Fibroblast of lung (primary cell): ENCODE data around the gene HSPG2. TPM values are rescaled to one million over a fixed set of nuclear protein-coding genes. Genes with fewer than 3 reads are reported as not detected.
A peak's percentile ranks its signal among the peaks of the same experiment; 100 is the strongest.

Source experiments
- DNase-seq, 2 donors: peaks; one replicate each; pipeline versions ENCODE4 v3.0.0 to v3.0.0-alpha.2; 2010; ENCODE audit warnings: low read depth in 2 of 2
- H2AFZ ChIP-seq: 2 replicates; pipeline ENCODE4 v1.5.1; 2012; ENCODE audit warnings: low read length, control low read depth, inconsistent platforms
- H3K27ac ChIP-seq: 2 replicates; pipeline ENCODE4 v1.5.1; 2011; ENCODE audit warnings: low read length, control low read depth; ENCODE audit not compliant: insufficient read depth
- H3K27me3 ChIP-seq: 2 replicates; pipeline ENCODE4 v1.5.1; 2011; ENCODE audit warnings: mild to moderate bottlenecking, low read length; ENCODE audit not compliant: control insufficient read depth, insufficient read depth
- H3K36me3 ChIP-seq: 2 replicates; pipeline ENCODE4 v1.5.1; 2011; ENCODE audit warnings: low read length; ENCODE audit not compliant: control insufficient read depth, insufficient read depth
- H3K4me1 ChIP-seq: 2 replicates; pipeline ENCODE4 v1.5.1; 2011; ENCODE audit warnings: low read length; ENCODE audit not compliant: control insufficient read depth, insufficient read depth; ENCODE audit errors: extremely low read depth
- H3K4me2 ChIP-seq: 2 replicates; pipeline ENCODE4 v1.5.1; 2011; ENCODE audit warnings: low read length, control low read depth; ENCODE audit not compliant: insufficient read depth; ENCODE audit errors: extremely low read depth
- H3K4me3 ChIP-seq, 4 experiments: fragments of 200-600 bp in 1 of 4; sonication (generic) in 1 of 4; replicated peaks in 1 of 4; 2 replicates each; pipeline ENCODE4 v1.5.1; 2011 to 2016; ENCODE audit warnings: low read length in 4 of 4, low read depth in 3 of 4, mild to moderate bottlenecking in 3 of 4, control low read depth in 2 of 4, inconsistent platforms in 1 of 4, mixed read lengths in 1 of 4; ENCODE audit not compliant: insufficient read depth in 1 of 4; ENCODE audit errors: control extremely low read depth in 1 of 4
- H3K79me2 ChIP-seq: 2 replicates; pipeline ENCODE4 v1.5.1; 2012; ENCODE audit warnings: mild to moderate bottlenecking, low read length, inconsistent platforms; ENCODE audit not compliant: control insufficient read depth, insufficient read depth
- H3K9ac ChIP-seq: 2 replicates; pipeline ENCODE4 v1.5.1; 2011; ENCODE audit warnings: mild to moderate bottlenecking, low read length, control low read depth; ENCODE audit not compliant: insufficient read depth
- H3K9me3 ChIP-seq: 2 replicates; pipeline ENCODE4 v1.5.1; 2012; ENCODE audit warnings: low read depth, low read length; ENCODE audit not compliant: control insufficient read depth, insufficient read depth
- H4K20me1 ChIP-seq: 2 replicates; pipeline ENCODE4 v1.5.1; 2011; ENCODE audit warnings: low read length; ENCODE audit not compliant: control insufficient read depth, insufficient read depth; ENCODE audit errors: extremely low read depth
- EZH2 ChIP-seq: IDR thresholded peaks from 2 replicates; pipeline ENCODE4 v1.5.1; 2012; ENCODE audit warnings: low read length, control low read depth, mild to moderate bottlenecking; ENCODE audit errors: missing control alignments
- polyA plus RNA-seq, 2 donors: library from polyadenylated mRNA; depleted of rRNA in 1 of 2; stranded (reverse) in 1 of 2; unstranded in 1 of 2; fragments of >200 nt; gene quantifications; 2 replicates each; pipeline ENCODE4 v1.2.1, GENCODE V29; 2011 to 2012; ENCODE audit warnings: missing spikeins in 1 of 2
- total RNA-seq: library from RNA; depleted of rRNA; stranded (reverse); fragments of >200 nt; gene quantifications from 2 replicates; pipeline ENCODE4 v1.2.1, GENCODE V29; 2014
- TF ChIP-seq, protein P1 (sequence below), 2 donors: IDR thresholded peaks in 1 of 2; conservative IDR thresholded peaks in 1 of 2; 1 replicate in 1 of 2; 2 replicates in 1 of 2; pipeline ENCODE4 v1.5.1; 2011 to 2012; ENCODE audit warnings: low read length in 2 of 2, control low read depth in 1 of 2, inconsistent platforms in 1 of 2, low read depth in 1 of 2, mild to moderate bottlenecking in 1 of 2

The HSPG2 gene
- total and polyA plus RNA-seq, 2 donors (not counting 1 experiment from before 2014, with no cell fraction given) = 40.7 to 88.4 TPM

DNA sequence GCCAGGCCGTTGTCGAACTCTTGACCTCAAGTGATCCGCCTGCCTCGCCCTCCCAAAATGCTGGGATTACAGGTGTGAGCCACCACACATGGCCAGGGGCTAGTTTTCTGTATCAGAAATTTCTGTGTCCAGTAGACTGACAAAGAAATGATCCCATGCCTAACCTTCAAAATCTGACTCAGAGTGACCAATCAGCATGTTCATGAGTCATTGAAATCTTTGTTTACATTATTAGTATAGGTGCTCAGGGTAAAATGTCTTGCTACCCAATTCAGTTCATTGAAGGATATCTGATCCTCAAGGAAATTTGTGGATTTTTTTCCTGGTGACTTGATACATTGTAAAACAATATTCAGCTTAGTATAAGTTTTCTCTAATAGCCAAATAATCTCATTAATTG lies 136.0 kb downstream of the HSPG2 start:
- Histone ChIP-seq H3K9ac (no peak overlapping the region), H3K27me3 (no peaks in the 10 kb centered on the region), H3K4me1 (no peaks in the 10 kb centered on the region), H3K36me3 (no peaks in the 10 kb centered on the region), H3K4me2 (no peak overlapping the region), H4K20me1 (no peaks in the 10 kb centered on the region), H3K27ac (no peak overlapping the region), H3K79me2 (no peaks in the 10 kb centered on the region), H3K9me3 (no peaks in the 10 kb centered on the region), H3K4me3 (no peak overlapping the region), H2AFZ (no peak overlapping the region)
- TF ChIP-seq EZH2 = no peak
- TF ChIP-seq, protein P1, sequence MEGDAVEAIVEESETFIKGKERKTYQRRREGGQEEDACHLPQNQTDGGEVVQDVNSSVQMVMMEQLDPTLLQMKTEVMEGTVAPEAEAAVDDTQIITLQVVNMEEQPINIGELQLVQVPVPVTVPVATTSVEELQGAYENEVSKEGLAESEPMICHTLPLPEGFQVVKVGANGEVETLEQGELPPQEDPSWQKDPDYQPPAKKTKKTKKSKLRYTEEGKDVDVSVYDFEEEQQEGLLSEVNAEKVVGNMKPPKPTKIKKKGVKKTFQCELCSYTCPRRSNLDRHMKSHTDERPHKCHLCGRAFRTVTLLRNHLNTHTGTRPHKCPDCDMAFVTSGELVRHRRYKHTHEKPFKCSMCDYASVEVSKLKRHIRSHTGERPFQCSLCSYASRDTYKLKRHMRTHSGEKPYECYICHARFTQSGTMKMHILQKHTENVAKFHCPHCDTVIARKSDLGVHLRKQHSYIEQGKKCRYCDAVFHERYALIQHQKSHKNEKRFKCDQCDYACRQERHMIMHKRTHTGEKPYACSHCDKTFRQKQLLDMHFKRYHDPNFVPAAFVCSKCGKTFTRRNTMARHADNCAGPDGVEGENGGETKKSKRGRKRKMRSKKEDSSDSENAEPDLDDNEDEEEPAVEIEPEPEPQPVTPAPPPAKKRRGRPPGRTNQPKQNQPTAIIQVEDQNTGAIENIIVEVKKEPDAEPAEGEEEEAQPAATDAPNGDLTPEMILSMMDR (conservative IDR thresholded peaks at IDR 0.05 in 1 of 2, IDR thresholded peaks at IDR 0.05 in 1 of 2; ENCODE audit: low read depth in 1 of 2, low read length in 2 of 2) = no peak
- peak in 1 of 2 donors; percentile 43 for DNase-seq

DNA sequence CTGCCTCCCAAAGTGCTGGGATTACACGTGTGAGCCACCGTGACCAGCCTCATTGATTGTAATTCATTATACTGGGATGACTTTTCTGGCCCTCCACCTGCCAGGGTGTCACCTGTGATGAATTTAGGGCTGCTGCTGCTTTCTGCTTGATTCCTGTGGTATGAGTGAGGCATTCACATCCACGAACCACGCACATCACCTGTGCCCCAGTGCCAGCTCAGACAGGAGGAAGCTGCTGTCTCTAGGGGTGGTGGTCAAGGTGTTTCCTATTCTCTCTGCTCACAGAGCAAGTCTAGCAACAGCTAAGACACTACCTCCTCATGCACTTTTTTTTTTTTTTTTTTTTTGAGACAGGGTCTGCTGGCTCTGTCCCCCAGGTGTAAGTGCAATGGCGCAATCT lies 137.4 kb downstream of the HSPG2 start:
- TF ChIP-seq, protein P1 (conservative IDR thresholded peaks at IDR 0.05 in 1 of 2, IDR thresholded peaks at IDR 0.05 in 1 of 2; ENCODE audit: low read depth in 1 of 2, low read length in 2 of 2) = no peak
- no peak for TF ChIP-seq EZH2
- H4K20me1 ChIP-seq = no peaks in the 10 kb centered on the region
- no peaks in the 10 kb centered on the region for H3K4me1 ChIP-seq
- no peaks in the 10 kb centered on the region for H3K36me3 ChIP-seq
- H3K27me3 ChIP-seq = no peaks in the 10 kb centered on the region
- DNase-seq = no peak
- H3K9ac ChIP-seq = no peak overlapping the region
- no peak overlapping the region for H3K27ac ChIP-seq
- no peak overlapping the region for H2AFZ ChIP-seq
- H3K79me2 ChIP-seq = no peaks in the 10 kb centered on the region
- no peaks in the 10 kb centered on the region for H3K9me3 ChIP-seq
- H3K4me3 ChIP-seq = no peak overlapping the region
- H3K4me2 ChIP-seq = no peak overlapping the region

DNA sequence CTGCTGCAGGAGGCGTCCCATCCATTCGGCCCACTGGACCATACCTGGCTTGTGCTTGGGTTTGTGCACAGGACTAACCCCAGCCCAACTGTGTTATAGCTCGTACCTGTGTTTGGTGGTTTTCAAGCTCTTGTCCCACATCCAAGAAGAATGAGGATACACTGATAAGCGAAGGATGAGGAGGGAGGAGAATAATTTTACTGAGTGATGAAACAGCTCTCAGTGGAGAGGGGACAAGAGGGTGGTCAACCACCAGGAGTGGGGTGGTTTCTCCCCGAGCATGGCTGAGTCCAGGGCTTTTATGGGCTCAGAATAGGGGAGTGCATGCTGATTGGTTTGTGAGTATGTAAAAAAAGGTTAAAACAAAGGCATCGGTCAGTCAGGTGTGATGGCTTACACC lies 142.0 kb downstream of the HSPG2 start:
- no peak for TF ChIP-seq EZH2
- TF ChIP-seq, protein P1 (conservative IDR thresholded peaks at IDR 0.05 in 1 of 2, IDR thresholded peaks at IDR 0.05 in 1 of 2; ENCODE audit: low read depth in 1 of 2, low read length in 2 of 2) = no peak
- no peak overlapping the region for H3K9ac ChIP-seq
- H3K27ac ChIP-seq = no peak overlapping the region
- H3K27me3 ChIP-seq = no peaks in the 10 kb centered on the region
- no peak overlapping the region for H3K4me2 ChIP-seq
- H3K9me3 ChIP-seq = no peaks in the 10 kb centered on the region
- DNase-seq = no peak
- no peaks in the 10 kb centered on the region for H3K4me1 ChIP-seq
- H3K79me2 ChIP-seq = no peaks in the 10 kb centered on the region
- H4K20me1 ChIP-seq = no peaks in the 10 kb centered on the region
- H2AFZ ChIP-seq = no peak overlapping the region
- no peak overlapping the region for H3K4me3 ChIP-seq
- no peaks in the 10 kb centered on the region for H3K36me3 ChIP-seq
